ENCODE measurements around the gene USP43. TPM values are rescaled to one million over a fixed set of nuclear protein-coding genes. Genes with fewer than 3 reads are reported as not detected.

Gene USP43
- polyA plus RNA-seq, 1 of the 3 experiments (the other 2 are of a cell fraction) = 0.07 TPM

DNA sequence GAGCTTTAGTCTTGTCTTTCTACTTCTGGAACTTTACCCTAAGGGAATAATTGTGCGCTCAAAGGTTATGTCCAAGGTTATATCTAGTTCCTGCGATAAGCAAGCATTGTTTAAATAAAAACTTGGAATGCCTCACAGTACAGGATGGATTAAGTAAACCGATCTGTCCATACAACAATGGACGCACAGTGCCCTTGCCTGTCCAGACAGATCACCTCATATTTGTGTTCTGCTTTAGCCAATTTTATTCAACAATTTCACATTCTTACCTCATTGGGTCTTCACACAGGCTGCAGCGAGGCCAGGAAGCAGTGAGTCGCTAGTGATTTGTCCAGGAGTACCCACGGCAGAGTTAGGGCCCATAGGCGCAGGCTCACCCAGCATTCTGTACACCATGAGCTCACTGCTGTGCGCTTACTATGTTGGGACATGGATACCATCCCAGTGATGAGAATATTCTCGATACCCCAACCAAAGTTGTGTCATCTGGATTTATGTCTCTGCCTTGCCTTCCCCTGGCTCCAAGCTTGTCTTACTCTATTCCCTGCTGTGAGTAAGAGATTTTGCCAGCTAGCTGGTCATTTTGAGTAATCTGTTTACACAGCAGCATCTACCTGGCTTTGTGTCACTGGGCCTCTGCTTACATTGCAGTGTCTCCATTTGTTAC is 39.8 kb downstream of the USP43 start:
- no peak overlapping the region for H3K4me3 ChIP-seq (ENCODE audit: low read depth in 2 of 2, low read length in 1 of 2)
- H3K27ac ChIP-seq (ENCODE audit: low read depth in 2 of 2, low read length in 1 of 2) = no peak overlapping the region
- no peak overlapping the region for H3K4me2 ChIP-seq
- no peaks in the 10 kb centered on the region for H3K27me3 ChIP-seq (ENCODE audit: insufficient read depth)
- no peak overlapping the region for H2AFZ ChIP-seq (ENCODE audit: low read depth)
- DNase-seq = no peak
- CTCF ChIA-PET = no interaction called here
- POLR2A ChIA-PET = no interaction called here
- no peaks in the 10 kb centered on the region for H3K9me2 ChIP-seq
- 35% methylated on average over 10 of the region's 10 CpGs for WGBS (ENCODE audit: low lambda C conversion rate)
- no peaks in the 10 kb centered on the region for H3K79me2 ChIP-seq (ENCODE audit: insufficient read depth)
- TF ChIP-seq JUND (IDR thresholded peaks at IDR 0.05) (no peak), GABPA (IDR thresholded peaks at IDR 0.05; ENCODE audit: low read depth) (no peak), NFIC (IDR thresholded peaks at IDR 0.05; ENCODE audit: borderline replicate concordance) (no peak), SIN3A (IDR thresholded peaks at IDR 0.05; ENCODE audit: borderline replicate concordance, low read depth, low read length) (no peak), RFX5 (IDR thresholded peaks at IDR 0.05; ENCODE audit: low read length) (no peak), ELF1 (IDR thresholded peaks at IDR 0.05) (no peak), TEAD4 (IDR thresholded peaks at IDR 0.05; ENCODE audit: borderline replicate concordance, insufficient read depth) (no peak), FOXJ3 (CRISPR knock-in tag; IDR thresholded peaks at IDR 0.05) (no peak), YY1 (IDR thresholded peaks at IDR 0.05; ENCODE audit: low read depth) (no peak)
- TF ChIP-seq, protein P1, sequence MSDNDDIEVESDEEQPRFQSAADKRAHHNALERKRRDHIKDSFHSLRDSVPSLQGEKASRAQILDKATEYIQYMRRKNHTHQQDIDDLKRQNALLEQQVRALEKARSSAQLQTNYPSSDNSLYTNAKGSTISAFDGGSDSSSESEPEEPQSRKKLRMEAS (IDR thresholded peaks at IDR 0.05; ENCODE audit: low read depth) = no peak
- H4K20me1 ChIP-seq (ENCODE audit: insufficient read depth) = no peaks in the 10 kb centered on the region
- no peaks in the 10 kb centered on the region for H3K4me1 ChIP-seq (ENCODE audit: control insufficient read depth in 1 of 2, insufficient read depth in 2 of 2, low read depth in 1 of 2, low read length in 1 of 2)
- H3K36me3 ChIP-seq (replicated peaks in 1 of 2; ENCODE audit: control insufficient read depth in 1 of 2, insufficient read depth in 2 of 2, low read length in 1 of 2) = no peaks in the 10 kb centered on the region
- H3K9ac ChIP-seq = no peak overlapping the region
- H3F3A ChIP-seq (replicated peaks; ENCODE audit: insufficient read depth) = no peaks in the 10 kb centered on the region
- no peaks in the 10 kb centered on the region for H3K9me3 ChIP-seq

DNA sequence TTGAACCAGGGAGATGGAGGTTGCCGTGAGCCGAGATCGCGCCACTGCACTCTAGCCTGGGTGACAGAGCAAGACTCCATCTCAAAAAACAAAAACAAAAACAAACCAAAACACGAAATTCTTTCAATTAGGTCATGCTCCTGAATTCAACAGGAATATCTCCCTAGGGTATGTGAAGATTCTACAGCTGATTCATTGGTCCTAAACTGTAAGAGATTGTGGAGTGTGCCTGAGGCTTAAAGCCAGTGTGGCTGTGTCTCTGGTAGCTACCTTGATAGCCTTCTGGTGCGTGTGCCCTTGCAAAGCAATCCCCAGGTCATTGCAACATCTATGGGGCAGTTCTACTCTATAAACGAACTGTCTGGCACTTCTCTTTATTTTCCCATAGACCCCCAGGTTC is 48.4 kb downstream of the USP43 start:
- Histone ChIP-seq H3K27ac (ENCODE audit: low read depth in 2 of 2, low read length in 1 of 2) (no peak overlapping the region), H3K4me2 (no peak overlapping the region), H3K27me3 (ENCODE audit: insufficient read depth) (peaks cover 17% of the 10 kb centered on the region; the same call in 1 of the 2 replicates), H3K9me3 (no peaks in the 10 kb centered on the region), H3K4me3 (ENCODE audit: low read depth in 2 of 2, low read length in 1 of 2) (no peak overlapping the region), H3F3A (replicated peaks; ENCODE audit: insufficient read depth) (no peaks in the 10 kb centered on the region), H3K9me2 (no peaks in the 10 kb centered on the region), H3K4me1 (ENCODE audit: control insufficient read depth in 1 of 2, insufficient read depth in 2 of 2, low read depth in 1 of 2, low read length in 1 of 2) (no peaks in the 10 kb centered on the region), H3K79me2 (ENCODE audit: insufficient read depth) (no peaks in the 10 kb centered on the region), H4K20me1 (ENCODE audit: insufficient read depth) (no peaks in the 10 kb centered on the region), H3K9ac (no peak overlapping the region), H2AFZ (ENCODE audit: low read depth) (no peak overlapping the region), H3K36me3 (replicated peaks in 1 of 2; ENCODE audit: control insufficient read depth in 1 of 2, insufficient read depth in 2 of 2, low read length in 1 of 2) (no peaks in the 10 kb centered on the region)
- ChIA-PET POLR2A (no interaction called here), CTCF (no interaction called here)
- no peak for TF ChIP-seq YY1 (IDR thresholded peaks at IDR 0.05; ENCODE audit: low read depth)
- no peak for TF ChIP-seq ELF1 (IDR thresholded peaks at IDR 0.05)
- TF ChIP-seq, protein P1 (IDR thresholded peaks at IDR 0.05; ENCODE audit: low read depth) = no peak
- WGBS (ENCODE audit: low lambda C conversion rate) = 4% methylated on average over 7 of the region's 7 CpGs
- no peak for DNase-seq

DNA sequence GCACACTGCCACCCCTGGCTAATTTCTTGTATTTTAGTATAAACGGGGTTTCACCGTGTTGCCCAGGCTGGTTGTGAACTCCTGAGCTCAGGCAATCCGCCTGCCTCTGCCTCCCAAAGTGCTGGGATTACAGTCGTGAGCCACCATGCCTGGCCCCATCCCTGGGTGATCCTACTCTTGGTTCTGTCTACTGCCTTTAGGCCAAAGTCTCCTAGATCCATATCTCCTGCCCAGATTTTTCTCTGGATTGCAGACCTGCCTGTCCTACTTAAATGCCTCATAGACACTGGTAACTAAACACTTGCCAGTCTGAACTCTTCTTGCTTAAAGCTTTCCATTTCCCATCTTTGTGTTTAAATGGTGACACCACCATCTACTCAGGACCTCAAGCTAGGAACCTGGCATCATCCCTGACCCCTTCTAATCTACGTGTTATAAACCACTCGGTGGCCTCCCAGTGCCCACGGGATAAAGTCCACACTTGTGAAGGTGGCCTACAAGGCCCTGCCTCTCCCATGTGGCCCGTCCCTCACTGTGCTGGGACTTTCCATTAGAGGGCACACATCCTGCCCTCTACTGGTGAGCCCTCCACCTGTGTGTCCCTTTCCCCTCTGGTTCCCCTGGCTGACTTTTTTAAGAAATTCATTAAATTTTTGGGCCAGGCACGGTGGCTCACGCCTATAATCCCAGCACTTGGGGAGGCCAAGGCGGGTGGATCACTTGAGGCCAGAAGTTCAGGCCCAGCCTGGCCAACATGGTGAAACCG is 51.1 kb downstream of the USP43 start:
- H3K36me3 ChIP-seq (replicated peaks in 1 of 2; ENCODE audit: control insufficient read depth in 1 of 2, insufficient read depth in 2 of 2, low read length in 1 of 2) = no peaks in the 10 kb centered on the region
- DNase-seq = no peak
- H3K9me2 ChIP-seq = no peaks in the 10 kb centered on the region
- H3K4me3 ChIP-seq (ENCODE audit: low read depth in 2 of 2, low read length in 1 of 2) = no peak overlapping the region
- no peak overlapping the region for H3K4me2 ChIP-seq
- WGBS (ENCODE audit: low lambda C conversion rate) = 23% methylated on average over 11 of the region's 12 CpGs
- H3K79me2 ChIP-seq (ENCODE audit: insufficient read depth) = no peaks in the 10 kb centered on the region
- H3F3A ChIP-seq (replicated peaks; ENCODE audit: insufficient read depth) = no peaks in the 10 kb centered on the region
- H3K4me1 ChIP-seq (ENCODE audit: control insufficient read depth in 1 of 2, insufficient read depth in 2 of 2, low read depth in 1 of 2, low read length in 1 of 2) = no peaks in the 10 kb centered on the region
- no peak overlapping the region for H3K9ac ChIP-seq
- H3K27ac ChIP-seq (ENCODE audit: low read depth in 2 of 2, low read length in 1 of 2) = no peak overlapping the region
- H3K27me3 ChIP-seq (ENCODE audit: insufficient read depth) = peaks cover 23% of the 10 kb centered on the region
- ChIA-PET POLR2A (no interaction called here), CTCF (interaction anchor here (0.6 kb wide), 1 partner anchor 632 kb away, joined by 3 read pairs; no protein-coding TSS in a partner anchor)
- H3K9me3 ChIP-seq = no peaks in the 10 kb centered on the region
- no peak overlapping the region for H2AFZ ChIP-seq (ENCODE audit: low read depth)
- H4K20me1 ChIP-seq (ENCODE audit: insufficient read depth) = no peaks in the 10 kb centered on the region
- no peak for TF ChIP-seq RCOR1 (IDR thresholded peaks at IDR 0.05; ENCODE audit: low read length)
- TF ChIP-seq, protein P2, sequence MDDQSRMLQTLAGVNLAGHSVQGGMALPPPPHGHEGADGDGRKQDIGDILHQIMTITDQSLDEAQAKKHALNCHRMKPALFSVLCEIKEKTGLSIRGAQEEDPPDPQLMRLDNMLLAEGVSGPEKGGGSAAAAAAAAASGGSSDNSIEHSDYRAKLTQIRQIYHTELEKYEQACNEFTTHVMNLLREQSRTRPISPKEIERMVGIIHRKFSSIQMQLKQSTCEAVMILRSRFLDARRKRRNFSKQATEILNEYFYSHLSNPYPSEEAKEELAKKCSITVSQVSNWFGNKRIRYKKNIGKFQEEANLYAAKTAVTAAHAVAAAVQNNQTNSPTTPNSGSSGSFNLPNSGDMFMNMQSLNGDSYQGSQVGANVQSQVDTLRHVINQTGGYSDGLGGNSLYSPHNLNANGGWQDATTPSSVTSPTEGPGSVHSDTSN (IDR thresholded peaks at IDR 0.05) = no peak
- TF ChIP-seq NFIC (IDR thresholded peaks at IDR 0.05; ENCODE audit: borderline replicate concordance) = no peak
- TF ChIP-seq MEF2A (IDR thresholded peaks at IDR 0.05; ENCODE audit: borderline replicate concordance, low read depth) = no peak
- TF ChIP-seq, protein P3, sequence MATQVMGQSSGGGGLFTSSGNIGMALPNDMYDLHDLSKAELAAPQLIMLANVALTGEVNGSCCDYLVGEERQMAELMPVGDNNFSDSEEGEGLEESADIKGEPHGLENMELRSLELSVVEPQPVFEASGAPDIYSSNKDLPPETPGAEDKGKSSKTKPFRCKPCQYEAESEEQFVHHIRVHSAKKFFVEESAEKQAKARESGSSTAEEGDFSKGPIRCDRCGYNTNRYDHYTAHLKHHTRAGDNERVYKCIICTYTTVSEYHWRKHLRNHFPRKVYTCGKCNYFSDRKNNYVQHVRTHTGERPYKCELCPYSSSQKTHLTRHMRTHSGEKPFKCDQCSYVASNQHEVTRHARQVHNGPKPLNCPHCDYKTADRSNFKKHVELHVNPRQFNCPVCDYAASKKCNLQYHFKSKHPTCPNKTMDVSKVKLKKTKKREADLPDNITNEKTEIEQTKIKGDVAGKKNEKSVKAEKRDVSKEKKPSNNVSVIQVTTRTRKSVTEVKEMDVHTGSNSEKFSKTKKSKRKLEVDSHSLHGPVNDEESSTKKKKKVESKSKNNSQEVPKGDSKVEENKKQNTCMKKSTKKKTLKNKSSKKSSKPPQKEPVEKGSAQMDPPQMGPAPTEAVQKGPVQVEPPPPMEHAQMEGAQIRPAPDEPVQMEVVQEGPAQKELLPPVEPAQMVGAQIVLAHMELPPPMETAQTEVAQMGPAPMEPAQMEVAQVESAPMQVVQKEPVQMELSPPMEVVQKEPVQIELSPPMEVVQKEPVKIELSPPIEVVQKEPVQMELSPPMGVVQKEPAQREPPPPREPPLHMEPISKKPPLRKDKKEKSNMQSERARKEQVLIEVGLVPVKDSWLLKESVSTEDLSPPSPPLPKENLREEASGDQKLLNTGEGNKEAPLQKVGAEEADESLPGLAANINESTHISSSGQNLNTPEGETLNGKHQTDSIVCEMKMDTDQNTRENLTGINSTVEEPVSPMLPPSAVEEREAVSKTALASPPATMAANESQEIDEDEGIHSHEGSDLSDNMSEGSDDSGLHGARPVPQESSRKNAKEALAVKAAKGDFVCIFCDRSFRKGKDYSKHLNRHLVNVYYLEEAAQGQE (IDR thresholded peaks at IDR 0.05; ENCODE audit: low read depth, low read length) = no peak
- no peak for TF ChIP-seq RXRA (IDR thresholded peaks at IDR 0.05; ENCODE audit: borderline replicate concordance, low read depth)
